Smooth muscle cell (in vitro differentiated cells): ENCODE measurements around the gene TRIM40. TPM values are rescaled to one million over a fixed set of nuclear protein-coding genes. Genes with fewer than 3 reads are reported as not detected.

Experiments used
- DNase-seq: peaks from one replicate; lab custom pipeline; 2025; ENCODE audit not compliant: unreplicated experiment; lab: John Stamatoyannopoulos, UW
- H2AFZ ChIP-seq: fragments of 200-600 bp; sonication (generic); 2 replicates; pipeline ENCODE4 v1.6.0; 2016; ENCODE audit warnings: antibody characterized with exemption, low read depth, mild to moderate bottlenecking
- H3F3A ChIP-seq: fragments of 200-600 bp; sonication (generic); 2 replicates; pipeline ENCODE4 v1.6.0; 2017; ENCODE audit warnings: antibody characterized with exemption, low read depth
- H3K27ac ChIP-seq: fragments of 200-600 bp; sonication (generic); 2 replicates; pipeline ENCODE4 v1.5.1; 2016; ENCODE audit warnings: low read depth, mild to moderate bottlenecking
- H3K27me3 ChIP-seq: fragments of 200-600 bp; sonication (generic); 2 replicates; pipeline ENCODE4 v1.6.1; 2016; ENCODE audit warnings: low read depth, mild to moderate bottlenecking
- H3K36me3 ChIP-seq: fragments of 200-600 bp; sonication (generic); 2 replicates; pipeline ENCODE4 v1.5.1; 2016; ENCODE audit warnings: low read depth
- H3K4me1 ChIP-seq: fragments of 200-600 bp; sonication (generic); 2 replicates; pipeline ENCODE4 v1.5.1; 2016; ENCODE audit warnings: low read depth
- H3K4me2 ChIP-seq: fragments of 200-600 bp; sonication (generic); 2 replicates; pipeline ENCODE4 v1.6.0; 2016; ENCODE audit warnings: mild to moderate bottlenecking
- H3K4me3 ChIP-seq: fragments of 200-600 bp; sonication (generic); 2 replicates; pipeline ENCODE4 v1.5.1; 2016; ENCODE audit warnings: mild to moderate bottlenecking
- H3K79me2 ChIP-seq: fragments of 200-600 bp; sonication (generic); 2 replicates; pipeline ENCODE4 v1.6.0; 2016; ENCODE audit warnings: low read depth, mild to moderate bottlenecking
- H3K9ac ChIP-seq: fragments of 200-600 bp; sonication (generic); 2 replicates; pipeline ENCODE4 v1.6.0; 2016; ENCODE audit warnings: low read depth
- H3K9me3 ChIP-seq: fragments of 200-600 bp; sonication (generic); replicated peaks from 2 replicates; pipeline ENCODE4 v1.5.1; 2016; ENCODE audit warnings: low read depth
- H4K20me1 ChIP-seq: fragments of 200-600 bp; sonication (generic); 2 replicates; pipeline ENCODE4 v1.6.0; 2016; ENCODE audit warnings: low read depth
- WGBS: methylation state at CpG from one replicate; pipeline ENCODE4 v1.1.7; 2016; ENCODE audit warnings: low lambda C conversion rate; 5-methylcytosine and 5-hydroxymethylcytosine counted together
- polyA plus RNA-seq: library from polyadenylated mRNA; unstranded; fragments of >200 nt; fragmentation: Nextera tagmentation; extraction: Ambion mirVana; gene quantifications from 2 replicates; pipeline ENCODE4 v1.2.1, GENCODE V29; 2016
- total RNA-seq: library from RNA; depleted of rRNA; stranded (reverse); fragments of >200 nt; gene quantifications from 2 replicates; pipeline ENCODE4 v1.2.3, GENCODE V29; 2014
- TF ChIP-seq, protein P1 (sequence below): fragments of 200-600 bp; sonication (generic); IDR thresholded peaks from 2 replicates; pipeline ENCODE4 v1.5.1; 2017; ENCODE audit warnings: borderline replicate concordance, mild to moderate bottlenecking, antibody characterized with exemption; ENCODE audit not compliant: insufficient read depth, poor library complexity, severe bottlenecking

Gene TRIM40
- total and polyA plus RNA-seq, 2 experiments from 2014 or later: not detected

DNA sequence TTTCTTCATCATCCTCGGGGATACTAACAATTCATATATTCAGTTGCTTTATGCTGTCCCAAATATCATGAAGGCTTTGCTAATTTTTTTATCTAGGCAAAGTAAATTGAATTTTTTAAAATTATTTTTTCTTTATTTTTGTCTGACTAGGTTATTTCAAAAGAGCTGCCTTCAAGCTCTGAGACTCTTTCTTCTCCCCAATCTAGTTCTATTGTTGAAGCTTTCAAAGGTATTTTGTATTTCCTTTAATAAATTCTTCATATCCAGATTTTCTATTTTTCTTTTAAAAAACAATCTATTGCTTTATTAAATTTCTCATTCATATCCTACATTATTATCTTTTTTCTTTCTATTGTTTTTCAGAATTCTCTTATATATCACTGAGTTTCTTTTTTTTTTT is 44.2 kb downstream of the TRIM40 start:
- H3K4me1 ChIP-seq: no peaks in the 10 kb centered on the region
- H3K27ac ChIP-seq: no peak overlapping the region
- no peak overlapping the region for H3K4me2 ChIP-seq
- no peak overlapping the region for H3K9ac ChIP-seq
- WGBS: 89% methylated on average over 1 of the region's 1 CpG
- H4K20me1 ChIP-seq: no peaks in the 10 kb centered on the region
- no peak overlapping the region for H2AFZ ChIP-seq
- no peaks in the 10 kb centered on the region for H3K79me2 ChIP-seq
- TF ChIP-seq, protein P1, sequence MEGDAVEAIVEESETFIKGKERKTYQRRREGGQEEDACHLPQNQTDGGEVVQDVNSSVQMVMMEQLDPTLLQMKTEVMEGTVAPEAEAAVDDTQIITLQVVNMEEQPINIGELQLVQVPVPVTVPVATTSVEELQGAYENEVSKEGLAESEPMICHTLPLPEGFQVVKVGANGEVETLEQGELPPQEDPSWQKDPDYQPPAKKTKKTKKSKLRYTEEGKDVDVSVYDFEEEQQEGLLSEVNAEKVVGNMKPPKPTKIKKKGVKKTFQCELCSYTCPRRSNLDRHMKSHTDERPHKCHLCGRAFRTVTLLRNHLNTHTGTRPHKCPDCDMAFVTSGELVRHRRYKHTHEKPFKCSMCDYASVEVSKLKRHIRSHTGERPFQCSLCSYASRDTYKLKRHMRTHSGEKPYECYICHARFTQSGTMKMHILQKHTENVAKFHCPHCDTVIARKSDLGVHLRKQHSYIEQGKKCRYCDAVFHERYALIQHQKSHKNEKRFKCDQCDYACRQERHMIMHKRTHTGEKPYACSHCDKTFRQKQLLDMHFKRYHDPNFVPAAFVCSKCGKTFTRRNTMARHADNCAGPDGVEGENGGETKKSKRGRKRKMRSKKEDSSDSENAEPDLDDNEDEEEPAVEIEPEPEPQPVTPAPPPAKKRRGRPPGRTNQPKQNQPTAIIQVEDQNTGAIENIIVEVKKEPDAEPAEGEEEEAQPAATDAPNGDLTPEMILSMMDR: no peak
- DNase-seq: no peak
- H3K27me3 ChIP-seq: peaks cover 31% of the 10 kb centered on the region
- no peaks in the 10 kb centered on the region for H3K9me3 ChIP-seq
- no peaks in the 10 kb centered on the region for H3K36me3 ChIP-seq
- no peaks in the 10 kb centered on the region for H3F3A ChIP-seq
- H3K4me3 ChIP-seq: no peak overlapping the region

DNA sequence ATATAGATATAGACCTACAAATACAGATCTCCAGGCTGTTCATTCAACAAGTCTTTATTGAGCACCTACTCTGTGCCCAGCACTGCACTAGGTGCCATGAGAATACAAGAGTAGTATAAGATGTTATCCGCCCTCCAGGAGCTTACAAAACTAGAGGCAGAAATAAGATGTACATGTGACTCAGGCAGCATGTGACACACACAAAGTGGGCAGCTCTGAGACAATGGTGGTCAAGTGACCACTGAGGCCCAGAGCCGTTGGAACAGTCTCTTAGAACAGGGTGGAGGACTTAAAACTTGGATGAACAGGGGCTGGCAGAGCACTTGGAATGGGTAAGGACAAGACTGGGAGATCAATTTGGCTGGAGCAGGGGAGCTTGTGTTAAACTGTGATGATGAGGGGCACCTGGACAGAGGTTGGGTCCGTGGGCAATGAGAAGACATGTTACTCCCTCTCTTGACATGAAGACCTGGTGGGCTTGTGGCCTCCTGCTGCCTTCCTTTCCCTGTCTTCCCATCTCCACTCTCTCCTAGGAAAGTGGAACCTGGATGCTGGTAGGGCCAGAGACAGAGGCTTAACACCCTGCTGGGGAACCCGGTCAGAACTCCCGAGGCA is 48.6 kb downstream of the TRIM40 start:
- no peak overlapping the region for H3K9ac ChIP-seq
- WGBS: 96% methylated on average over 5 of the region's 5 CpGs
- peaks cover 11% of the 10 kb centered on the region for H3K36me3 ChIP-seq
- H3K79me2 ChIP-seq: no peaks in the 10 kb centered on the region
- H2AFZ ChIP-seq: no peak overlapping the region
- no peaks in the 10 kb centered on the region for H3F3A ChIP-seq
- no peak overlapping the region for H3K4me3 ChIP-seq
- H4K20me1 ChIP-seq: no peaks in the 10 kb centered on the region
- TF ChIP-seq, protein P1: no peak
- no peaks in the 10 kb centered on the region for H3K27me3 ChIP-seq
- no peaks in the 10 kb centered on the region for H3K9me3 ChIP-seq
- no peaks in the 10 kb centered on the region for H3K4me1 ChIP-seq
- H3K27ac ChIP-seq: no peak overlapping the region
- no peak for DNase-seq
- H3K4me2 ChIP-seq: no peak overlapping the region

DNA sequence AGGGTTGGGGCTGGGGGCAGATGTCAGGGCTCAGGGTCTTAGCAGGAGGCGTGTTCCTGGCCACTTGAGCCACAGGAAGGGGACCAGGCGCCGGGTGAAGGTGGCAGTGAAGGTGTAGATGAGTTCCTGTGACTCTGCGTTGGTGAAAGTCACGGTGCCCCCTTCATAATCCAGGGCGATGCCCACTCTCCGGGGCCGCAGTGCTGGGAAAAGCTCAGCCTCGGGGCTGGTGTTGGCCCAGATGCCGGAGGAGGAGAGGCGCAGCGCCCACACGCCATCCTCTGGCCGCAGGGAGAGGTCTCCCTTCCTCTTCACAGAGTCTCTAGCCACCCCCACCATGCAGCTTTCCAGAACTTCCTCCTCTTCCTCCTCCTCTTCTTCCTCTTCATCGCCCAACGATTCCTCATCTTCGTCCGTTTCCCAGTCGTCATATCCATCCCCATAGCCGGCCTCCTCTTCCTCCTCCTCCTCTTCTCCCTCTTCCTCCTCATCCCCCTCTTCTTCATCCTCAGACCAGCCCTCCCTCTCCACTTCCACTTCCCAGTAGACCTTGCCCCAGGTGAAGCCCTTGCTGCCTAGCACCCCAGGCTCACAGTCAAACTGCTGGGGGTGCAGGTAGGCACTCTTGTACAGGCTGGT is 50.0 kb downstream of the TRIM40 start:
- Histone ChIP-seq H3K36me3 (peaks cover 11% of the 10 kb centered on the region), H3K4me3 (no peak overlapping the region), H3K27me3 (no peaks in the 10 kb centered on the region), H3F3A (no peaks in the 10 kb centered on the region), H3K27ac (no peak overlapping the region), H2AFZ (no peak overlapping the region), H3K79me2 (no peaks in the 10 kb centered on the region), H3K9ac (no peak overlapping the region), H3K4me2 (no peak overlapping the region), H3K9me3 (no peaks in the 10 kb centered on the region), H3K4me1 (no peaks in the 10 kb centered on the region), H4K20me1 (no peaks in the 10 kb centered on the region)
- WGBS: 95% methylated on average over 20 of the region's 20 CpGs
- TF ChIP-seq, protein P1: no peak
- no peak for DNase-seq

DNA sequence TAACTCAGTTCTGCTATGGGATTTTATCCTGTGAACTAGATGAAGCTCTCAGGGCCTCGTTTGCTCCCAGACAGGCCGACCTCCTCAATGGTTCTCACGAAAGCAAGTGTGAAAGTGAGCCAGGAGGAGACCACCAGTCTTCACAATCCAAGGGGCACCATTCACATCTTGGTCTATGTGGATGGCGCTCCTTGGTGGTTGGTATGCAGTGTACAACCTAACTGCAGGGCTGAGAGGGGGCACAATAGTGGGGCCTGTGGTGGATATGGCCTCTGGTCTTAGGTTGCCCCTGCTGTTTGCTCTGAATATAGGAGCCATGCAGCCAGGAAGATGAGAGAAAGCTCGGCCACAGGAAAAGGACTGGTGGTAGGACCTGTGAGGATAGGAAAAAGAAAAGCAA is 52.6 kb downstream of the TRIM40 start:
- no peaks in the 10 kb centered on the region for H3K9me3 ChIP-seq
- H3K79me2 ChIP-seq: no peaks in the 10 kb centered on the region
- H4K20me1 ChIP-seq: no peaks in the 10 kb centered on the region
- no peaks in the 10 kb centered on the region for H3K27me3 ChIP-seq
- H3K4me2 ChIP-seq: no peak overlapping the region
- TF ChIP-seq, protein P1: no peak
- WGBS: 96% methylated on average over 5 of the region's 5 CpGs
- no peak overlapping the region for H3K9ac ChIP-seq
- H3F3A ChIP-seq: no peaks in the 10 kb centered on the region
- no peaks in the 10 kb centered on the region for H3K4me1 ChIP-seq
- no peak overlapping the region for H3K27ac ChIP-seq
- DNase-seq: no peak
- no peak overlapping the region for H3K4me3 ChIP-seq
- H3K36me3 ChIP-seq: peaks cover 14% of the 10 kb centered on the region
- no peak overlapping the region for H2AFZ ChIP-seq
